Epidermal melanocyte (primary cell): ENCODE data around the gene OVCH2.

Experiments used
- DNase-seq: peaks from one replicate; pipeline ENCODE4 v3.0.0; 2011; ENCODE audit warnings: low spot score; ENCODE audit not compliant: insufficient read length

Gene OVCH2

DNA sequence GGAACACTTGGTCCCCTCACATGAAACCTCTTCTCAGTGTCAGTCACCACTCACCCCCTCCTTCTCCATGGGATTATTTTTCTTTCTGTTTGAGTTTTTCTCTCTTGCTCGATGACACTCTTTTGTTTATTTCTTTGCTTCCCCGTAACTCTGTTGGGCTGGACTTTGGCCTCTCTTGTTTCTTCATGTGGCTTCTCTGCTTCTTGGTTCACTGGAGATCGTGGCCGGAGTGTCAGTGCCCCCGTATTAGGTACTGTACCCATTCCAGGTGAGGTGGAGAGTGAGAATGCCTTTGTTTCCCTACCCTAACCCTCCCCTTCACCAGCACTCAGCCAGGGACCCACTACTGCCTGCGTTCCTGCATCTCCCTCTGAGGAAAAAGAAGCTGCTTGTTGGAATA, 65.5 kb downstream of the OVCH2 start:
- no peak for DNase-seq

DNA sequence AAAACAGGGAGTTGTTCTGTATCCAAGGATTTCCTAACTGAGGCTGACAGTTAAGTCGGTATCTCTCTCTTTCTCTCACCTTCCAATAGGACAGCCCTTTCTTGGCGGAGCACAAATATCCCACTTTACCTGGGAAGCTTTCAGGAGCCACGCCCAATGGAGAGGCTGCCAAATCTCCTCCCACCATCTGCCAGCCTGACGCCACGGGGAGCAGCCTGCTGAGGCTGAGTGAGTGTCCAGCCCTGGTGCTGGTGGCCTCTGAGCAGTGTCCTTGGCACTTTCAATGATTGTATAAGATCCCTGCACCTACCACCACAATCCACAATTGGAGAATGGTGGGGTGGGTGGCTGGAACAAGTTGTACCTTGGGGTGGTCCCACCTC, 66.6 kb downstream of the OVCH2 start:
- no peak for DNase-seq
